Endothelial cell of umbilical vein (primary cell): Measurements from ENCODE around the gene MTTP. TPM values are rescaled to one million over a fixed set of nuclear protein-coding genes. Genes with fewer than 3 reads are reported as not detected.
"Not testable (repeated sequence)": the region's sequence is repeated elsewhere in the genome, so short reads cannot be mapped to it uniquely, and the experiment has no call there.

Experiments
- BruUV-seq: library from RNA; stranded (reverse); fragments of 400-500 nt; replicated peaks from 2 replicates; lab custom pipeline; 2021; lab: Mats Ljungman, UMichigan
- CTCF ChIA-PET: fragments of 300-600, 350-600 bp; sonication (Branson Sonifier 250); formaldehyde crosslinking; loops from one replicate; lab custom pipeline; 2021; ENCODE audit warnings: antibody characterized with exemption, inconsistent platforms; lab: Charles Lee
- POLR2A ChIA-PET: fragments of 300-600, 350-600 bp; sonication (Branson Sonifier 250); formaldehyde crosslinking; loops from one replicate; lab custom pipeline; 2021; ENCODE audit warnings: antibody characterized with exemption, inconsistent platforms; lab: Charles Lee
- DNase-seq: peaks from one replicate; pipeline ENCODE4 v3.0.0-alpha.2; 2011; ENCODE audit warnings: low read depth, low spot score
- FAIRE-seq: peaks from 2 replicates; lab custom pipeline; 2011; peaks lifted over from hg19 to GRCh38; lab: Jason Lieb, UNC
- H2AFZ ChIP-seq: 2 replicates; pipeline ENCODE4 v1.6.0; 2012; ENCODE audit warnings: low read depth, low read length, control low read depth, inconsistent platforms
- H3K27ac ChIP-seq: 2 replicates; pipeline ENCODE4 v1.5.1; 2011; ENCODE audit warnings: low read depth, mild to moderate bottlenecking, control low read depth, low read length, moderate library complexity; ENCODE audit not compliant: insufficient read depth
- H3K27me3 ChIP-seq, 2 experiments: 2 replicates each; pipeline versions ENCODE4 v1.6.0 to v1.6.1; 2011; ENCODE audit warnings: low read length in 2 of 2, mixed read lengths in 1 of 2; ENCODE audit not compliant: control insufficient read depth in 2 of 2, insufficient read depth in 2 of 2
- H3K36me3 ChIP-seq, 2 experiments: 2 replicates in 1 of 2; 3 replicates in 1 of 2; pipeline ENCODE4 v1.5.1; 2011; ENCODE audit warnings: low read length in 2 of 2, mild to moderate bottlenecking in 1 of 2, moderate library complexity in 1 of 2; ENCODE audit not compliant: control insufficient read depth in 2 of 2, insufficient read depth in 2 of 2; ENCODE audit errors: extremely low read depth in 1 of 2
- H3K4me1 ChIP-seq: 3 replicates; pipeline ENCODE4 v1.5.1; 2011; ENCODE audit warnings: mild to moderate bottlenecking, low read length; ENCODE audit not compliant: control insufficient read depth, insufficient read depth; ENCODE audit errors: extremely low read depth
- H3K4me2 ChIP-seq: 2 replicates; pipeline ENCODE4 v1.6.1; 2011; ENCODE audit warnings: low read length, control low read depth, mixed read lengths; ENCODE audit not compliant: insufficient read depth
- H3K4me3 ChIP-seq, 3 experiments: fragments of 200-600 bp in 1 of 3; sonication (generic), shearing (Covaris generic) in 1 of 3; replicated peaks in 1 of 3; 2 replicates each; pipeline ENCODE4 v1.5.1; 2011 to 2016; ENCODE audit warnings: control low read depth in 3 of 3, low read length in 3 of 3, mild to moderate bottlenecking in 2 of 3, inconsistent platforms in 1 of 3, low read depth in 1 of 3, moderate library complexity in 1 of 3; ENCODE audit not compliant: insufficient read depth in 1 of 3
- H3K79me2 ChIP-seq: 2 replicates; pipeline ENCODE4 v1.6.0; 2012; ENCODE audit warnings: low read length, inconsistent platforms; ENCODE audit not compliant: control insufficient read depth, insufficient read depth
- H3K9ac ChIP-seq: replicated peaks from 2 replicates; pipeline ENCODE3; 2011; ENCODE audit warnings: low read length, control low read depth; ENCODE audit not compliant: insufficient read depth; ENCODE audit errors: extremely low read depth
- H3K9me1 ChIP-seq: replicated peaks from 3 replicates; pipeline ENCODE4 v1.6.0; 2011; ENCODE audit warnings: mild to moderate bottlenecking, low read length; ENCODE audit not compliant: control insufficient read depth, insufficient read depth; ENCODE audit errors: extremely low read depth
- H3K9me3 ChIP-seq: replicated peaks from 2 replicates; pipeline ENCODE4 v1.5.1; 2012; ENCODE audit warnings: low read length, inconsistent platforms; ENCODE audit not compliant: control insufficient read depth, insufficient read depth
- H4K20me1 ChIP-seq: replicated peaks from 2 replicates; pipeline ENCODE3; 2011; ENCODE audit warnings: mild to moderate bottlenecking, low read length; ENCODE audit not compliant: control insufficient read depth, insufficient read depth; ENCODE audit errors: extremely low read depth
- EZH2 ChIP-seq: IDR thresholded peaks from 2 replicates; pipeline ENCODE4 v1.6.1; 2012; ENCODE audit warnings: borderline replicate concordance, low read depth, mild to moderate bottlenecking, moderate library complexity, low read length, inconsistent platforms; ENCODE audit not compliant: severe bottlenecking
- FOS ChIP-seq: IDR thresholded peaks from 2 replicates; pipeline ENCODE4 v1.6.1; 2011; ENCODE audit warnings: mild to moderate bottlenecking, low read length, moderate library complexity, borderline replicate concordance; ENCODE audit not compliant: insufficient read depth
- GATA2 ChIP-seq: IDR thresholded peaks from 2 replicates; pipeline ENCODE4 v1.7.0; 2011; ENCODE audit warnings: low read depth, mild to moderate bottlenecking, moderate library complexity, mixed read lengths, low read length; ENCODE audit not compliant: insufficient read length, insufficient read depth
- JUN ChIP-seq: IDR thresholded peaks from 2 replicates; pipeline ENCODE4 v1.6.1; 2011; ENCODE audit warnings: borderline replicate concordance, low read depth; ENCODE audit not compliant: insufficient read length, insufficient read depth
- MYC ChIP-seq: IDR thresholded peaks from one replicate; pipeline ENCODE4 v1.6.1; 2011; ENCODE audit warnings: mild to moderate bottlenecking, low read depth, low read length
- POLR2A ChIP-seq: IDR thresholded peaks from 2 replicates; pipeline ENCODE4 v1.6.1; 2012; ENCODE audit warnings: low read depth, mild to moderate bottlenecking, control low read depth, low read length
- POLR2AphosphoS5 ChIP-seq: IDR thresholded peaks from 2 replicates; pipeline ENCODE4 v1.6.1; 2012; ENCODE audit warnings: low read depth, mild to moderate bottlenecking, control low read depth, low read length, moderate library complexity; ENCODE audit not compliant: insufficient read depth
- dilution Hi-C: fragments of 300-500 bp; cut with MboI; formaldehyde crosslinking; loops from one replicate; pipeline ENCODE4 v1.15.0; 2019; ENCODE audit warnings: low sequenced_read_pairs; ENCODE audit not compliant: extremely low pct_ligation_motif_present
- intact Hi-C: fragments of 100-400 bp; cut with micrococcal nuclease; formaldehyde crosslinking; loops from one replicate; pipeline ENCODE4 v1.10.0; 2022
- polyA plus RNA-seq, 4 experiments: library from polyadenylated mRNA; depleted of rRNA in 3 of 4; stranded (reverse) in 3 of 4; unstranded in 1 of 4; fragments of >200 nt; gene quantifications; 2 replicates each; pipeline versions ENCODE4 v1.2.1 to v1.2.3, GENCODE V29; 2011 to 2012; ENCODE audit warnings: missing spikeins in 1 of 4
- total RNA-seq: library from RNA; stranded (reverse); gene quantifications from 2 replicates; pipeline ENCODE4 v1.2.3, GENCODE V29; 2021
- TF ChIP-seq, protein P1 (sequence below), 2 donors: IDR thresholded peaks; 1 replicate in 1 of 2; 2 replicates in 1 of 2; pipeline ENCODE4 v1.5.1; 2011; ENCODE audit warnings: low read length in 2 of 2, mild to moderate bottlenecking in 2 of 2, moderate library complexity in 2 of 2, control low read depth in 1 of 2, inconsistent platforms in 1 of 2, low read depth in 1 of 2; ENCODE audit not compliant: insufficient read depth in 1 of 2; ENCODE audit errors: extremely low read depth in 1 of 2
- TF ChIP-seq, protein P2 (sequence below): IDR thresholded peaks from 2 replicates; pipeline ENCODE4 v1.6.1; 2011; ENCODE audit not compliant: insufficient read depth, insufficient read length

MTTP gene
- total and polyA plus RNA-seq, 2 donors (not counting 3 experiments of a cell fraction or from before 2014, with no cell fraction given), result not detected

DNA sequence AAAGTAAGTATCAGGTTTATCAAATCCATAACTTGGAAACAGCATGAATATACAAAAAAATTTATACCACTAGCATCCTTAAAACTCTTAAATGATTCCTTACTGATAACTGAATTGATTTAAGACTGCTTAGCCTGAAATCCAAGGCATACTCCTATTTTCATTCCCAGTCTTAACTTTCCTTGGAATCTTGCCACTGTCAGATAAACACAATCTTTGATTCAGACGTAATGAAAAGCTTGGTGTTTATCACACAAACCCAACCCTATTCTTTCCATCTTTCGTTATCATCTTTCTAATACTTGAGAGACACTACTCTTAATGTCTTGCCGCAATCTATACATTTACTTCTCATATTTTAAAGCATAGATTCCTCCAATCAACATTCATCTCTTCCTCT lies 44.7 kb upstream of the MTTP start:
- FAIRE-seq, result no peak
- POLR2A ChIA-PET, result no interaction called here
- CTCF ChIA-PET, result no interaction called here

DNA sequence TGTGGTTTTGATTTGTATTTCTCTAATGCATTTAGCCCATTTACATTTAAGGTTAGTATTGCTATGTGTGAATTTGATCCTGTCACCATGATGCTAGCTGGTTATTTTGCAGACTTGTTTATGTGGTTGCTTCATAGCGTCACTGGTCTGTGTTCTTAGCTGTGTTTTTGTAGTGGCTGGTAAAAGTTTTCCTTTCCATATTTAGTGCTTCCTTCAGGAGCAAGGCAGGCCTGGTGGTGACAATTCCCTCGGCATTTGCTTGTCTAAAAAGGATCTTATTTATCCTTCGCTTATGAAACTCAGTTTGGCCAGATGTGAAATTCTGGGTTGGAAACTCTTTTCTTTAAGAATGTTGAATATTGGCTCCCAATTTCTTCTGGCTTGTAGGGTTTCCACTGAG lies 39.9 kb upstream of the MTTP start:
- H3K27me3 ChIP-seq, H3K79me2 ChIP-seq, H2AFZ ChIP-seq, CTCF ChIA-PET, FAIRE-seq, H3K36me3 ChIP-seq, H4K20me1 ChIP-seq, DNase-seq, BruUV-seq, H3K9me3 ChIP-seq, H3K4me2 ChIP-seq, H3K9me1 ChIP-seq, H3K4me3 ChIP-seq, intact Hi-C loops, dilution Hi-C loops, H3K9ac ChIP-seq, POLR2A ChIA-PET, H3K4me1 ChIP-seq, H3K27ac ChIP-seq: not testable (repeated sequence)

More for the DNA sequence above, 44.7 kb upstream of the MTTP start:
- Histone ChIP-seq H3K36me3 (no peaks in the 10 kb centered on the region), H4K20me1 (no peaks in the 10 kb centered on the region), H3K9me3 (no peaks in the 10 kb centered on the region), H3K9me1 (no peaks in the 10 kb centered on the region), H3K9ac (no peak overlapping the region), H3K79me2 (no peaks in the 10 kb centered on the region), H2AFZ (no peak overlapping the region), H3K4me1 (no peaks in the 10 kb centered on the region), H3K27me3 (peaks cover 0 to 2% of the 10 kb centered on the region in 2 experiments), H3K4me3 (no peak overlapping the region), H3K27ac (no peak overlapping the region), H3K4me2 (no peak overlapping the region)
- intact Hi-C loops, result no loop called here
- no peak for DNase-seq
- TF ChIP-seq FOS, result no peak
- TF ChIP-seq GATA2, result no peak
- no peak for TF ChIP-seq POLR2AphosphoS5
- no peak for TF ChIP-seq POLR2A
- TF ChIP-seq JUN, result no peak
- TF ChIP-seq, protein P1, sequence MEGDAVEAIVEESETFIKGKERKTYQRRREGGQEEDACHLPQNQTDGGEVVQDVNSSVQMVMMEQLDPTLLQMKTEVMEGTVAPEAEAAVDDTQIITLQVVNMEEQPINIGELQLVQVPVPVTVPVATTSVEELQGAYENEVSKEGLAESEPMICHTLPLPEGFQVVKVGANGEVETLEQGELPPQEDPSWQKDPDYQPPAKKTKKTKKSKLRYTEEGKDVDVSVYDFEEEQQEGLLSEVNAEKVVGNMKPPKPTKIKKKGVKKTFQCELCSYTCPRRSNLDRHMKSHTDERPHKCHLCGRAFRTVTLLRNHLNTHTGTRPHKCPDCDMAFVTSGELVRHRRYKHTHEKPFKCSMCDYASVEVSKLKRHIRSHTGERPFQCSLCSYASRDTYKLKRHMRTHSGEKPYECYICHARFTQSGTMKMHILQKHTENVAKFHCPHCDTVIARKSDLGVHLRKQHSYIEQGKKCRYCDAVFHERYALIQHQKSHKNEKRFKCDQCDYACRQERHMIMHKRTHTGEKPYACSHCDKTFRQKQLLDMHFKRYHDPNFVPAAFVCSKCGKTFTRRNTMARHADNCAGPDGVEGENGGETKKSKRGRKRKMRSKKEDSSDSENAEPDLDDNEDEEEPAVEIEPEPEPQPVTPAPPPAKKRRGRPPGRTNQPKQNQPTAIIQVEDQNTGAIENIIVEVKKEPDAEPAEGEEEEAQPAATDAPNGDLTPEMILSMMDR (IDR thresholded peaks at IDR 0.05; ENCODE audit: extremely low read depth in 1 of 2, insufficient read depth in 1 of 2, low read depth in 1 of 2, low read length in 2 of 2), result no peak
- no peak for TF ChIP-seq MYC
- TF ChIP-seq, protein P2, sequence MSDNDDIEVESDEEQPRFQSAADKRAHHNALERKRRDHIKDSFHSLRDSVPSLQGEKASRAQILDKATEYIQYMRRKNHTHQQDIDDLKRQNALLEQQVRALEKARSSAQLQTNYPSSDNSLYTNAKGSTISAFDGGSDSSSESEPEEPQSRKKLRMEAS, result no peak
- TF ChIP-seq EZH2, result no peak
- no TSS peak for BruUV-seq
- dilution Hi-C loops, result no loop called here
